Esophagus (tissue), 2 donors: ENCODE measurements around the gene MLLT10. TPM values are rescaled to one million over a fixed set of nuclear protein-coding genes. Genes with fewer than 3 reads are reported as not detected.

ENCODE experiments used
- H3K27ac ChIP-seq, 2 donors: one replicate each; pipeline ENCODE4 v1.5.1; 2013; ENCODE audit warnings: low read depth in 2 of 2, mild to moderate bottlenecking in 2 of 2, inconsistent platforms in 1 of 2, low read length in 1 of 2, moderate library complexity in 1 of 2
- H3K27me3 ChIP-seq, 2 donors: one replicate each; pipeline ENCODE4 v1.6.1; 2013; ENCODE audit warnings: low read length in 2 of 2, control low read depth in 1 of 2, mild to moderate bottlenecking in 1 of 2; ENCODE audit not compliant: insufficient read depth in 2 of 2, control insufficient read depth in 1 of 2
- H3K36me3 ChIP-seq, 2 donors: one replicate each; pipeline ENCODE4 v1.6.1; 2013; ENCODE audit warnings: low read length in 1 of 2; ENCODE audit not compliant: control insufficient read depth in 2 of 2, insufficient read depth in 2 of 2
- H3K4me1 ChIP-seq, 2 donors: one replicate each; pipeline ENCODE4 v1.6.1; 2013; ENCODE audit warnings: low read length in 1 of 2; ENCODE audit not compliant: control insufficient read depth in 2 of 2, insufficient read depth in 2 of 2
- H3K4me3 ChIP-seq, 2 donors: one replicate each; pipeline ENCODE4 v1.5.1; 2013; ENCODE audit warnings: low read length in 2 of 2, mild to moderate bottlenecking in 2 of 2, low read depth in 1 of 2, moderate library complexity in 1 of 2
- H3K9me3 ChIP-seq, 2 donors: one replicate each; pipeline ENCODE4 v1.6.1; 2013; ENCODE audit warnings: mild to moderate bottlenecking in 2 of 2, low read depth in 1 of 2, low read length in 1 of 2, moderate library complexity in 1 of 2; ENCODE audit not compliant: control insufficient read depth in 2 of 2, insufficient read depth in 1 of 2
- WGBS, 2 donors: extraction: QIAGEN DNeasy Blood & Tissue Kit; methylation state at CpG; one replicate each; pipeline ENCODE4 v1.1.7; 2013; 5-methylcytosine and 5-hydroxymethylcytosine counted together
- polyA plus RNA-seq, 2 donors: library from polyadenylated mRNA; stranded (reverse); fragments of 200-250 nt; gene quantifications; one replicate each; pipeline ENCODE4 v1.2.3, GENCODE V29; 2013
- donor health status: healthy with polysubstance abuse.
- donor health status: Bipolar disorder and iron deficiency.

The MLLT10 gene
- polyA plus RNA-seq, 2 donors: 14.2 to 17.7 TPM

DNA sequence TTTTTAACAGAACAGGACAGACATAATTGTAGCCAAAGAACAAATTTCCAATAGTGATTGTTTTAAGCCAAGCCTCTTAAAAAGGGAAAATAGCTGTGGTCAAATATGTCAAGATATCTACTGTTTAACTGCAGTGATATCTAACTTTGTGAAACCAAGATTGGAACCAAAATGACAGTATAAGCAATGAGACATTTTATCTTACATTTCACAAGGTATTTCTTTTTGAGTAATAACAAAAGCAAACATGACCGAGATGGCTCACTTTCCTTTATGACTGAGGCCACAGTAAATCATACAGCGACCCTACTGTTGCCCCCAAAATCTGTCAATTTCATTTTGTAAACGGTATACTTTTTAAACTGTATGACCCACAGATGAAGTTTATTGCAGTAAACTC, 215.8 kb downstream of the MLLT10 start:
- H3K36me3 ChIP-seq: peaks cover 0 to 3% of the 10 kb centered on the region in 2 donors
- no peaks in the 10 kb centered on the region for H3K27me3 ChIP-seq
- H3K4me1 ChIP-seq: peaks cover 0 to 6% of the 10 kb centered on the region in 2 donors
- no peak overlapping the region for H3K27ac ChIP-seq
- WGBS, 2 donors: 54 to 66% methylated on average over 3 of the region's 3 CpGs
- H3K9me3 ChIP-seq: no peaks in the 10 kb centered on the region
- H3K4me3 ChIP-seq: no peak overlapping the region

- no peaks in the 10 kb centered on the region for H3K27me3 ChIP-seq
- 78 to 80% methylated on average over 12 of the region's 12 CpGs for WGBS, 2 donors
- no peak overlapping the region for H3K27ac ChIP-seq
- peaks cover 0 to 6% of the 10 kb centered on the region in 2 donors for H3K4me1 ChIP-seq
- no peak overlapping the region for H3K4me3 ChIP-seq
- peaks cover 0 to 3% of the 10 kb centered on the region in 2 donors for H3K36me3 ChIP-seq
- no peaks in the 10 kb centered on the region for H3K9me3 ChIP-seq
Measured at GRCh38 chr10:21750424-21750823, 216.4 kb downstream of the MLLT10 start.

GRCh38 chr10:21751341-21752310, 217.6 kb downstream of the MLLT10 start:
- no peaks in the 10 kb centered on the region for H3K27me3 ChIP-seq
- peaks cover 0 to 3% of the 10 kb centered on the region in 2 donors for H3K36me3 ChIP-seq
- 67 to 69% methylated on average over 26 of the region's 26 CpGs for WGBS, 2 donors
- H3K4me3 ChIP-seq: no peak overlapping the region
- H3K9me3 ChIP-seq: no peaks in the 10 kb centered on the region
- no peak overlapping the region for H3K27ac ChIP-seq
- H3K4me1 ChIP-seq: peaks cover 0 to 6% of the 10 kb centered on the region in 2 donors

DNA sequence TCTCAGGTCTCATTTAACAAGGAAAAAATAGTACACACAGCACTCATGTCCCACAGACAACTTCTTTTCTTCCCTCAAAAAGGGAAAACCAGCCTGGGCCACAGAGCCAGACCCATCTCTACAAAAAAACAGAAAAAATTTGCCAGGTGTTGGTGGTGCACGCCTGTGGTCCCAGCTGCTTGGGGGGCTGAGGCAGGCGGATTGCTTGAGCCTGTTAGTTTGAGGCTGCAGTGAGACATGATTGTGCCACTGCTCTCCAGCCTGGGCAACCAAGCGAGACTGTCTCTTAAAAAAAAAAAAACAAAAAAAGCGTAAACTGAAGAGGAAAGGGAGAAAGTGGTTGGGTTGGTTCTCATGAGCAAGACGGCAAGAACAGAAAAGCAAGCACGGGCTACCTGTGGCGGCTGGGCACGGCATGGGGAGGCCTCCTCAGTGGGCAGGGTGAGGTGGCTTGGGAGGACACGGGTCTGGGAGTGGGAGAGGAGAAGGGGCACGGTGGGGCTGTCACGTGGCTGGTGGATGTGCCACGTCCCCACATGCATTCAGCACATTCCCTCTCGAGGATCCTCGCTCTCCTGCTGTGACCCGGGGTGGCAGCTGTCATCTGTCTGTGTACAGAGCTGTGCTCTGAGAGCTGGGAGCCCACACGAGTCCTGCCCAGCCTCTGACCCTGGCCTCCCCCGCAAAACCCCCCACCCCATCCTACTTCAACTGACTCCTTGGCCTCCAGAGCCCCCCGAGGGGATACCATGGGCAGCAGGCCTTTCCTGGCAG, 219.7 kb downstream of the MLLT10 start:
- Histone ChIP-seq H3K27me3 (no peaks in the 10 kb centered on the region), H3K9me3 (no peaks in the 10 kb centered on the region), H3K36me3 (peaks cover 0 to 3% of the 10 kb centered on the region in 2 donors), H3K4me3 (no peak overlapping the region), H3K4me1 (peaks cover 0 to 4% of the 10 kb centered on the region in 2 donors), H3K27ac (no peak overlapping the region)
- 83 to 88% methylated on average over 18 of the region's 18 CpGs for WGBS, 2 donors

DNA sequence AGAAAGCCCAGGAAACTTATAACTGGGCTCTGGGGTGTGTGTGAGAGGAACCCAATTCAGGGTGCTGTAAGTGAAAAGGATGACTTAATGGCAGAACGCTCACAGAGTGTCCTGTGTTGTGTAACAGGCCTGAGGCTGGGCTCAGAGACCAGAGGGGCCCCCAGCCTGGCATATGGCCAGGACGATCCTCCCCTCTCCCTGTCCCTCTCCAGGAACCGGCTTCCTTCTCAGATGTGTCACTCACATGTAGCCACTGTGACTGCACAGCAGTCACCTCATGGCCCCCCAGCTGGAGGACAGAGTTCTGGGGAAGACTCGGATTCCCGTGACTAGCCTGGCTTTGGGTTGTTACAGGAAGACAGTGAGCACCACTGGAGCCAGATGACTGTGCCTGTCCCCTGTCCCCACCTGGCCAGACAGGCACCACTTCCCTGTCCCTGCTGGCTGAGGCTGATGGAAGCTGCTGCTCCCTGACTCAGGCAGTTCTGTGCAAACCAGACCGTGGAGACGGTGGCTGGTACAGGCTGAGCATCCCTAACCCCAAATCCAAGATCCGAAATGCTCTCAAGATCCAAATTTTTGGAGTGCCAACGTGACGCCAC, 220.5 kb downstream of the MLLT10 start:
- no peaks in the 10 kb centered on the region for H3K9me3 ChIP-seq
- no peak overlapping the region for H3K27ac ChIP-seq
- WGBS, 2 donors: 85 to 86% methylated on average over 10 of the region's 10 CpGs
- H3K27me3 ChIP-seq: no peaks in the 10 kb centered on the region
- peaks cover 0 to 4% of the 10 kb centered on the region in 2 donors for H3K4me1 ChIP-seq
- H3K36me3 ChIP-seq: peaks cover 0 to 8% of the 10 kb centered on the region in 2 donors
- H3K4me3 ChIP-seq: no peak overlapping the region

GRCh38 chr10:21756707-21757106, 222.7 kb downstream of the MLLT10 start:
- H3K4me1 ChIP-seq: no peaks in the 10 kb centered on the region
- WGBS, 2 donors: 89 to 91% methylated on average over 12 of the region's 12 CpGs
- H3K36me3 ChIP-seq: peaks cover 0 to 8% of the 10 kb centered on the region in 2 donors
- no peaks in the 10 kb centered on the region for H3K9me3 ChIP-seq
- H3K4me3 ChIP-seq: no peak overlapping the region
- H3K27ac ChIP-seq: no peak overlapping the region
- no peaks in the 10 kb centered on the region for H3K27me3 ChIP-seq

GRCh38 chr10:21757185-21757901, 223.3 kb downstream of the MLLT10 start:
- WGBS, 2 donors: 78 to 84% methylated on average over 8 of the region's 8 CpGs
- no peak overlapping the region for H3K27ac ChIP-seq
- H3K27me3 ChIP-seq: no peaks in the 10 kb centered on the region
- H3K4me1 ChIP-seq: no peaks in the 10 kb centered on the region
- H3K36me3 ChIP-seq: peaks cover 0 to 8% of the 10 kb centered on the region in 2 donors
- no peak overlapping the region for H3K4me3 ChIP-seq
- H3K9me3 ChIP-seq: peaks cover 0 to 2% of the 10 kb centered on the region in 2 donors

- Histone ChIP-seq H3K36me3 (peaks cover 0 to 8% of the 10 kb centered on the region in 2 donors), H3K27ac (no peak overlapping the region), H3K4me3 (no peak overlapping the region), H3K4me1 (no peaks in the 10 kb centered on the region), H3K9me3 (peaks cover 0 to 2% of the 10 kb centered on the region in 2 donors), H3K27me3 (no peaks in the 10 kb centered on the region)
- 85 to 89% methylated on average over 14 of the region's 14 CpGs for WGBS, 2 donors
Measured at GRCh38 chr10:21758239-21758638, 224.2 kb downstream of the MLLT10 start.

GRCh38 chr10:21758696-21759095, 224.7 kb downstream of the MLLT10 start:
- Histone ChIP-seq H3K4me3 (no peak overlapping the region), H3K36me3 (peaks cover 0 to 8% of the 10 kb centered on the region in 2 donors), H3K27me3 (no peaks in the 10 kb centered on the region), H3K9me3 (peaks cover 0 to 2% of the 10 kb centered on the region in 2 donors), H3K4me1 (no peaks in the 10 kb centered on the region), H3K27ac (no peak overlapping the region)
- WGBS, 2 donors: 95 to 96% methylated on average over 7 of the region's 7 CpGs
